ENCODE results near the gene SERPIND1. TPM values are rescaled to one million over a fixed set of nuclear protein-coding genes. Genes with fewer than 3 reads are reported as not detected.

SERPIND1 gene
- total and polyA plus RNA-seq, 2 experiments from 2014 or later = not detected

- no peaks in the 10 kb centered on the region for H3K4me1 Mint-ChIP-seq
- TF ChIP-seq ETS1 (IDR thresholded peaks at IDR 0.05) (no peak), JUNB (IDR thresholded peaks at IDR 0.05; ENCODE audit: unreplicated experiment) (no peak), EZH2 (IDR thresholded peaks at IDR 0.05; ENCODE audit: low read depth, unreplicated experiment) (no peak), NANOG (IDR thresholded peaks at IDR 0.05; ENCODE audit: borderline replicate concordance) (no peak), POLR2AphosphoS5 (IDR thresholded peaks at IDR 0.05; ENCODE audit: low read depth) (no peak), CREB1 (CRISPR knock-in tag; IDR thresholded peaks at IDR 0.05; ENCODE audit: low read depth) (no peak), ZNF462 (CRISPR knock-in tag; IDR thresholded peaks at IDR 0.05) (no peak), CTCF (conservative IDR thresholded peaks at IDR 0.05; ENCODE audit: low read depth in 2 of 2) (no peak), ZNF331 (CRISPR knock-in tag; IDR thresholded peaks at IDR 0.05; ENCODE audit: low read depth) (no peak), STAT1 (IDR thresholded peaks at IDR 0.05; ENCODE audit: unreplicated experiment) (no peak), ZNF114 (CRISPR knock-in tag; IDR thresholded peaks at IDR 0.05) (no peak), EZH2phosphoT487 (IDR thresholded peaks at IDR 0.05; ENCODE audit: unreplicated experiment) (no peak), REST (IDR thresholded peaks at IDR 0.05; ENCODE audit: unreplicated experiment) (no peak)
- Histone ChIP-seq H4K20me1 (replicated peaks; ENCODE audit: insufficient read depth) (0 out of 2 replicates have a peak, but pooled peaks cover 3% of the 10 kb centered on the region), H3K27ac (ENCODE audit: low read depth) (no peak overlapping the region), H3K36me3 (ENCODE audit: insufficient read depth) (peaks cover 3% of the 10 kb centered on the region; the same call in 1 of the 2 replicates), H2AFZ (no peak overlapping the region), H3K27me3 (ENCODE audit: insufficient read depth) (no peaks in the 10 kb centered on the region), H3K4me3 (no peak overlapping the region), H3K79me2 (replicated peaks; ENCODE audit: insufficient read depth) (no peaks in the 10 kb centered on the region), H3K4me2 (no peak overlapping the region), H3K9me2 (ENCODE audit: insufficient read depth) (no peaks in the 10 kb centered on the region), H3F3A (replicated peaks; ENCODE audit: low read depth) (no peaks in the 10 kb centered on the region), H3K4me1 (ENCODE audit: insufficient read depth) (no peaks in the 10 kb centered on the region)
- DNase-seq (ENCODE audit: low spot score) (no peak), ATAC-seq (no peak)
- no peak overlapping the region for H3K27ac Mint-ChIP-seq
- no peaks in the 10 kb centered on the region for H3K9me3 Mint-ChIP-seq
- no peak overlapping the region for H3K4me3 Mint-ChIP-seq
- H3K27me3 Mint-ChIP-seq (ENCODE audit: insufficient read depth, low read depth, poor library complexity) = peaks cover 2% of the 10 kb centered on the region
- peaks cover 25% of the 10 kb centered on the region; the same call in 2 of the 3 replicates for H3K36me3 Mint-ChIP-seq (ENCODE audit: low read depth)
These were observed 34.9 kb downstream of the SERPIND1 start for GRCh38 chr22:20808844-20809243.

Measured in GM23338 (cell line).